HFFc6 (cell line): Measurements from ENCODE around the gene SLC5A1. TPM values are rescaled to one million over a fixed set of nuclear protein-coding genes. Genes with fewer than 3 reads are reported as not detected.

Experiments used
- DNase-seq: peaks from one replicate; pipeline ENCODE4 v3.0.0-alpha.2; 2018
- H3K27ac Mint-ChIP-seq: 2 replicates; pipeline ENCODE4 v1.8.0; 2020; ENCODE audit warnings: mild to moderate bottlenecking, mixed read lengths
- H3K27me3 Mint-ChIP-seq: 2 replicates; pipeline ENCODE4 v1.8.0; 2021; ENCODE audit warnings: mild to moderate bottlenecking, moderate library complexity, mixed read lengths; ENCODE audit not compliant: insufficient read depth
- H3K36me3 Mint-ChIP-seq: 2 replicates; pipeline ENCODE4 v1.8.0; 2021; ENCODE audit warnings: low read depth, mixed read lengths
- H3K4me1 Mint-ChIP-seq: 2 replicates; pipeline ENCODE4 v1.8.0; 2020; ENCODE audit warnings: low read depth, mixed read lengths
- H3K4me3 Mint-ChIP-seq: 2 replicates; pipeline ENCODE4 v1.8.0; 2020; ENCODE audit warnings: mild to moderate bottlenecking, moderate library complexity, mixed read lengths
- H3K9me3 Mint-ChIP-seq: 2 replicates; pipeline ENCODE4 v1.8.0; 2020; ENCODE audit warnings: mild to moderate bottlenecking, mixed read lengths
- CTCF ChIP-seq: fragments of 200-600 bp; sonication (generic); IDR thresholded peaks from 2 replicates; pipeline ENCODE4 v1.5.0; 2021; ENCODE audit warnings: antibody characterized with exemption, mild to moderate bottlenecking
- total RNA-seq, 6 experiments: library from RNA; stranded (reverse); fragmentation: NEBNext Ultra II Directional; extraction: Animal tissue kit (Norgen Biotek cat#: 25700); gene quantifications; 2 replicates in 1 of 6; 3 replicates in 5 of 6; pipeline ENCODE4 v1.2.3, GENCODE V29; 2021

The SLC5A1 gene
- total RNA-seq, 6 experiments from 2014 or later = not detected

GRCh38 chr22:32059426-32059825, 16.4 kb downstream of the SLC5A1 start:
- no peaks in the 10 kb centered on the region for H3K9me3 Mint-ChIP-seq
- H3K27me3 Mint-ChIP-seq = peaks cover 28% of the 10 kb centered on the region
- no peaks in the 10 kb centered on the region for H3K36me3 Mint-ChIP-seq
- no peak for TF ChIP-seq CTCF
- H3K4me3 Mint-ChIP-seq = no peak overlapping the region
- H3K4me1 Mint-ChIP-seq = no peaks in the 10 kb centered on the region; the same call in 1 of the 2 replicates
- no peak for DNase-seq
- no peak overlapping the region for H3K27ac Mint-ChIP-seq

GRCh38 chr22:32063701-32064100, 20.6 kb downstream of the SLC5A1 start:
- Mint-ChIP-seq H3K9me3 (no peaks in the 10 kb centered on the region), H3K27me3 (peaks cover 32% of the 10 kb centered on the region), H3K36me3 (no peaks in the 10 kb centered on the region), H3K4me1 (no peaks in the 10 kb centered on the region; the same call in 1 of the 2 replicates), H3K4me3 (no peak overlapping the region), H3K27ac (no peak overlapping the region)
- no peak for TF ChIP-seq CTCF
- no peak for DNase-seq

GRCh38 chr22:32066820-32067219, 23.8 kb downstream of the SLC5A1 start:
- TF ChIP-seq CTCF = no peak
- Mint-ChIP-seq H3K27me3 (peaks cover 20% of the 10 kb centered on the region), H3K4me1 (no peaks in the 10 kb centered on the region), H3K27ac (no peak overlapping the region), H3K9me3 (no peaks in the 10 kb centered on the region), H3K4me3 (no peak overlapping the region), H3K36me3 (no peaks in the 10 kb centered on the region)
- DNase-seq = no peak

- H3K4me3 Mint-ChIP-seq = no peak overlapping the region
- peaks cover 17% of the 10 kb centered on the region for H3K27me3 Mint-ChIP-seq
- no peaks in the 10 kb centered on the region for H3K9me3 Mint-ChIP-seq
- no peaks in the 10 kb centered on the region for H3K4me1 Mint-ChIP-seq
- H3K36me3 Mint-ChIP-seq = no peaks in the 10 kb centered on the region
- TF ChIP-seq CTCF = no peak
- no peak for DNase-seq
- H3K27ac Mint-ChIP-seq = no peak overlapping the region
Observed at GRCh38 chr22:32067613-32068012, 24.6 kb downstream of the SLC5A1 start.

- no peaks in the 10 kb centered on the region for H3K9me3 Mint-ChIP-seq
- H3K36me3 Mint-ChIP-seq = no peaks in the 10 kb centered on the region
- H3K27ac Mint-ChIP-seq = no peak overlapping the region
- H3K4me3 Mint-ChIP-seq = no peak overlapping the region
- no peak for DNase-seq
- no peak for TF ChIP-seq CTCF
- H3K4me1 Mint-ChIP-seq = no peaks in the 10 kb centered on the region
- peaks cover 26% of the 10 kb centered on the region for H3K27me3 Mint-ChIP-seq
Observed at GRCh38 chr22:32069579-32070372, 26.7 kb downstream of the SLC5A1 start.
